Stimulated activated memory B cell treated with anti-CD40 and anti-IgM and Interleukin-4, amounts not matched to agents 10 μg/mL and 1 μg/mL and 100 μg/mL, for 72 hours (primary cell): ENCODE data around the gene KCND2.
"Not testable (repeated sequence)": the region's sequence is repeated elsewhere in the genome, so short reads cannot be mapped to it uniquely, and the experiment has no call there.

ENCODE experiments used
- ATAC-seq: fragments of 150-1000 bp; cut with Tn5 transposase; 2 replicates; pipeline ENCODE4 v1.10.0; 2021
- H3K27ac Mint-ChIP-seq: one replicate; pipeline ENCODE4 v1.8.0; 2022; ENCODE audit warnings: mild to moderate bottlenecking, mixed read lengths
- H3K27me3 Mint-ChIP-seq: one replicate; pipeline ENCODE4 v1.8.0; 2022; ENCODE audit warnings: mixed read lengths
- H3K36me3 Mint-ChIP-seq: one replicate; pipeline ENCODE4 v1.8.0; 2022; ENCODE audit warnings: mixed read lengths
- H3K4me1 Mint-ChIP-seq: one replicate; pipeline ENCODE4 v1.8.0; 2022; ENCODE audit warnings: mixed read lengths
- H3K4me3 Mint-ChIP-seq: one replicate; pipeline ENCODE4 v1.8.0; 2022; ENCODE audit warnings: mild to moderate bottlenecking, moderate library complexity, mixed read lengths
- H3K9me3 Mint-ChIP-seq: one replicate; pipeline ENCODE4 v1.8.0; 2022; ENCODE audit warnings: mixed read lengths

KCND2 gene

GRCh38 chr7:120272701-120273475, at the start of gene KCND2:
Gene KCND2, plus strand, starts transcription at chr7:120273175.
- H3K4me3 Mint-ChIP-seq = peak within 1 kb of the TSS; percentile 34
- H3K27ac Mint-ChIP-seq = no peak within 1 kb of the TSS
- H3K4me1 Mint-ChIP-seq = peaks cover 11% of the 10 kb centered on the region
- no peaks in the 10 kb centered on the region for H3K36me3 Mint-ChIP-seq
- no peaks in the 10 kb centered on the region for H3K9me3 Mint-ChIP-seq
- ATAC-seq = no peak
- H3K27me3 Mint-ChIP-seq = peaks cover 33% of the 10 kb centered on the region

DNA sequence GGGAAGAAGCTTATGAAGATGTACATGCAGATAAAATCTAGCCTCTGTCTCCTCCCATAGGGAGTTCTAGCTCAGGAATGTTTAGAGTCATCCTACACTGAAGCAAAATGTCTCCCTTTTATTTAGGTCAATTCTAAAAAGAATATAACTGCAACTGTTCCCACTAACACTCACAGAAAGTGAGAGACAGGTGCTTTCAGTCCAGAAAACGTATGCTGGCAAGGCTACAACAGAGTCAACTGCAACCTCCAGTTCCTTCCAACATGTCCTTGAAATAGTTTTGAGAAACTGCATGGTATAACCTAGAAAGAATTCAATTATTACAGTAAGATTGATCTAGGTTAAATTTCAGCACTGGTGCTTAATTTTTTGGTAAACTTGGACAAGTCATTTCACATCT, 46.8 kb upstream of the KCND2 start:
- Mint-ChIP-seq H3K27ac (no peak overlapping the region), H3K4me3 (no peak overlapping the region), H3K36me3 (no peaks in the 10 kb centered on the region), H3K27me3 (no peaks in the 10 kb centered on the region), H3K4me1 (no peaks in the 10 kb centered on the region), H3K9me3 (peaks cover 3% of the 10 kb centered on the region)
- no peak for ATAC-seq

GRCh38 chr7:120227255-120227654, 45.7 kb upstream of the KCND2 start:
- no peaks in the 10 kb centered on the region for H3K4me1 Mint-ChIP-seq

DNA sequence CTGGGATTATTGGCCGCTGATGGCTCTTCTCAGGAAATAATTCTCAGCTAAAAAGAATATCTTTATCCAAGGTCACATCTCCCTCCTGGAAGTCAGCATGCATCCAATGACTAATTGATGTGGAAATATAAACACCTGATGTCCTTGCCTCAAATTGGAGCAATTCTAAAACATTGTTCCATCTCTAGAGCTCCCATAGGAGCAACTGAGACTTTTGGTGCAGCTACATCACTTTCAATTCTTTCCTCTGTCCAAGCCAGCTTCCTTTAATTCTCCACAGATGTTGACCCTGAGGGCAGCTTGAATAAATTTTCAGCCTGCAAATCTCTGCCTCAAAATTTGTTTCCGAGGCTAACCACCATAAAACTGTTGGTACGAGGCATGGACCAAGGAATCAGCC, 43.9 kb upstream of the KCND2 start:
- Mint-ChIP-seq H3K9me3 (peaks cover 3% of the 10 kb centered on the region), H3K4me1 (no peaks in the 10 kb centered on the region), H3K36me3 (no peaks in the 10 kb centered on the region), H3K27ac (no peak overlapping the region), H3K4me3 (no peak overlapping the region), H3K27me3 (no peaks in the 10 kb centered on the region)
- ATAC-seq = no peak

More at GRCh38 chr7:120227255-120227654, 45.7 kb upstream of the KCND2 start:
- no peaks in the 10 kb centered on the region for H3K36me3 Mint-ChIP-seq
- H3K9me3 Mint-ChIP-seq = peaks cover 3% of the 10 kb centered on the region
- no peaks in the 10 kb centered on the region for H3K27me3 Mint-ChIP-seq
- H3K27ac Mint-ChIP-seq = no peak overlapping the region
- no peak overlapping the region for H3K4me3 Mint-ChIP-seq
- ATAC-seq = no peak

- Mint-ChIP-seq H3K4me3 (no peak overlapping the region), H3K4me1 (no peaks in the 10 kb centered on the region), H3K9me3 (peaks cover 8% of the 10 kb centered on the region), H3K36me3 (no peaks in the 10 kb centered on the region), H3K27me3 (no peaks in the 10 kb centered on the region), H3K27ac (no peak overlapping the region)
- ATAC-seq = no peak
Measured at GRCh38 chr7:120233338-120233737, 39.6 kb upstream of the KCND2 start.

GRCh38 chr7:120240350-120240749, 32.6 kb upstream of the KCND2 start:
- not testable (repeated sequence) for H3K36me3 Mint-ChIP-seq, H3K9me3 Mint-ChIP-seq, ATAC-seq, H3K27me3 Mint-ChIP-seq, H3K27ac Mint-ChIP-seq, H3K4me3 Mint-ChIP-seq, H3K4me1 Mint-ChIP-seq

DNA sequence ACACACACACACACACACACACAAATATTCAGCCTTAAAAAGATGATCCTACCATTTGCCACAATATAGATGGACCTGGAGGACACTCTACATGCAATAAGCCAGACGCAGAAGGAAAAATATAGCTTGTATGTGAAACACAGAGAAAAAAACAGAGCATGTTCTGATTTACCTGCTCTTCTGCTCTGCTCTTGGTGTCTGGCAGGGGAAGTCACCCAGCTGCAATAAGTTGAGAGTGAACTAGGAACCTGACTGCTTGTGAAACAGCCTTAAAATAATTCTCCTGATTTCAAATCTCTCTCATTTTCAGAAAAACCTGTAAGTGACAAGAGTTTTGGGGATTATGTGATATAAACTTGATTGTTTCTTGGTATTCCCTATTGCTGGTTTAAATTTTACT, 31.0 kb upstream of the KCND2 start:
- no peak overlapping the region for H3K27ac Mint-ChIP-seq
- H3K4me1 Mint-ChIP-seq = no peaks in the 10 kb centered on the region
- H3K27me3 Mint-ChIP-seq = no peaks in the 10 kb centered on the region
- H3K9me3 Mint-ChIP-seq = peaks cover 3% of the 10 kb centered on the region
- H3K4me3 Mint-ChIP-seq = no peak overlapping the region
- no peaks in the 10 kb centered on the region for H3K36me3 Mint-ChIP-seq
- no peak for ATAC-seq

DNA sequence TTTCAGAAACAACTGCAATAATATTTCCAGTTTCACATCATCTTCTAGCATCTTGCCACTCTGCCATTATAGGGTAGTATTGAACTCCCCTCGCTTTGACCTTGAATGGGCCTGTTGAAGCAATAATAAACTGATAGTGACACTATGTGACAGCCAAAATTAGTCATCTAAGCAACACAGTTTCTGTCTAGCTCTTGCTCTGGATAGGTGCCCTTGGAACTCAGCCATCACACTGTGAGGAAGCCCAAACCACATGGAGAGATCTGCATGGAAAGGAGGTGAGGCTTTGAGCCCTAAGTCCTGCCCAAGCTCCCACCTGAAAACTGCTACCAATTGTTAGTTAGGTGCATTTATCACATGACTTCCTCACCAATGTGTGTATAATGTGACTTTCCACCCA, 18.1 kb upstream of the KCND2 start:
- Mint-ChIP-seq H3K27me3 (no peaks in the 10 kb centered on the region), H3K27ac (no peak overlapping the region), H3K9me3 (peaks cover 9% of the 10 kb centered on the region), H3K4me3 (no peak overlapping the region), H3K36me3 (no peaks in the 10 kb centered on the region), H3K4me1 (no peaks in the 10 kb centered on the region)
- no peak for ATAC-seq

- no peaks in the 10 kb centered on the region for H3K27me3 Mint-ChIP-seq
- peaks cover 9% of the 10 kb centered on the region for H3K9me3 Mint-ChIP-seq
- no peak overlapping the region for H3K27ac Mint-ChIP-seq
- no peaks in the 10 kb centered on the region for H3K4me1 Mint-ChIP-seq
- H3K4me3 Mint-ChIP-seq = no peak overlapping the region
- H3K36me3 Mint-ChIP-seq = no peaks in the 10 kb centered on the region
- ATAC-seq = no peak
Measured at GRCh38 chr7:120256344-120257070, 16.5 kb upstream of the KCND2 start.

- Mint-ChIP-seq H3K4me3 (no peak overlapping the region), H3K27me3 (no peaks in the 10 kb centered on the region)
- no peak for ATAC-seq
Measured at GRCh38 chr7:120259386-120259785, 13.6 kb upstream of the KCND2 start.

GRCh38 chr7:120260111-120260510, 12.9 kb upstream of the KCND2 start:
- Mint-ChIP-seq H3K4me3 (no peak overlapping the region), H3K9me3 (peaks cover 7% of the 10 kb centered on the region), H3K27me3 (no peaks in the 10 kb centered on the region), H3K36me3 (no peaks in the 10 kb centered on the region), H3K27ac (no peak overlapping the region), H3K4me1 (no peaks in the 10 kb centered on the region)
- no peak for ATAC-seq

More at GRCh38 chr7:120259386-120259785, 13.6 kb upstream of the KCND2 start:
- no peaks in the 10 kb centered on the region for H3K4me1 Mint-ChIP-seq
- no peaks in the 10 kb centered on the region for H3K36me3 Mint-ChIP-seq
- H3K9me3 Mint-ChIP-seq = peaks cover 7% of the 10 kb centered on the region
- H3K27ac Mint-ChIP-seq = no peak overlapping the region

GRCh38 chr7:120272261-120272660, 714 bp upstream of the KCND2 start:
- no peaks in the 10 kb centered on the region for H3K36me3 Mint-ChIP-seq
- H3K4me1 Mint-ChIP-seq = peaks cover 11% of the 10 kb centered on the region
- no peak overlapping the region for H3K4me3 Mint-ChIP-seq
- ATAC-seq = no peak
- peaks cover 33% of the 10 kb centered on the region for H3K27me3 Mint-ChIP-seq
- H3K27ac Mint-ChIP-seq = no peak overlapping the region
- no peaks in the 10 kb centered on the region for H3K9me3 Mint-ChIP-seq

GRCh38 chr7:120273476-120273975, 551 bp downstream of the KCND2 start:
- Mint-ChIP-seq H3K27me3 (peaks cover 33% of the 10 kb centered on the region), H3K27ac (no peak overlapping the region), H3K9me3 (no peaks in the 10 kb centered on the region), H3K4me3 (peak overlapping the region; percentile 34), H3K36me3 (no peaks in the 10 kb centered on the region), H3K4me1 (peaks cover 11% of the 10 kb centered on the region)
- ATAC-seq = no peak

DNA sequence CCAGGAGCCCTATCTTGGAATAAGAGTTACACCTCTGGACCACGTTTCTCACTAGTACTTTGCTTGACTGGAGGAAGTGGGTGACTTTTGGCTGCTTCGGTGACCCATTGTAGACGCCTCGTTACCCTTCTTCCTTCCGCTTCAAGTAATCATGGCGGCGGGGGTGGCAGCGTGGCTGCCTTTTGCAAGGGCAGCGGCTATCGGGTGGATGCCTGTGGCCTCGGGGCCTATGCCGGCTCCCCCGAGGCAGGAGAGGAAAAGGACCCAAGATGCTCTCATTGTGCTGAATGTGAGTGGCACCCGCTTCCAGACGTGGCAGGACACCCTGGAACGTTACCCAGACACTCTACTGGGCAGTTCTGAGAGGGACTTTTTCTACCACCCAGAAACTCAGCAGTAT, 1.5 kb downstream of the KCND2 start:
- Mint-ChIP-seq H3K4me1 (peaks cover 11% of the 10 kb centered on the region), H3K9me3 (no peaks in the 10 kb centered on the region), H3K27me3 (peaks cover 33% of the 10 kb centered on the region), H3K27ac (no peak overlapping the region), H3K36me3 (no peaks in the 10 kb centered on the region), H3K4me3 (no peak overlapping the region)
- ATAC-seq = no peak

GRCh38 chr7:120274899-120275298, 1.9 kb downstream of the KCND2 start:
- no peak for ATAC-seq
- H3K4me3 Mint-ChIP-seq = no peak overlapping the region
- H3K4me1 Mint-ChIP-seq = peaks cover 11% of the 10 kb centered on the region
- no peaks in the 10 kb centered on the region for H3K9me3 Mint-ChIP-seq
- no peaks in the 10 kb centered on the region for H3K36me3 Mint-ChIP-seq
- no peak overlapping the region for H3K27ac Mint-ChIP-seq
- H3K27me3 Mint-ChIP-seq = peaks cover 33% of the 10 kb centered on the region

GRCh38 chr7:120276720-120277119, 3.7 kb downstream of the KCND2 start:
- peaks cover 33% of the 10 kb centered on the region for H3K27me3 Mint-ChIP-seq
- H3K27ac Mint-ChIP-seq = no peak overlapping the region
- no peak overlapping the region for H3K4me3 Mint-ChIP-seq
- peaks cover 11% of the 10 kb centered on the region for H3K4me1 Mint-ChIP-seq
- ATAC-seq = no peak
- H3K9me3 Mint-ChIP-seq = no peaks in the 10 kb centered on the region
- H3K36me3 Mint-ChIP-seq = no peaks in the 10 kb centered on the region
